ENCODE measurements around the gene RXRB.

DNA sequence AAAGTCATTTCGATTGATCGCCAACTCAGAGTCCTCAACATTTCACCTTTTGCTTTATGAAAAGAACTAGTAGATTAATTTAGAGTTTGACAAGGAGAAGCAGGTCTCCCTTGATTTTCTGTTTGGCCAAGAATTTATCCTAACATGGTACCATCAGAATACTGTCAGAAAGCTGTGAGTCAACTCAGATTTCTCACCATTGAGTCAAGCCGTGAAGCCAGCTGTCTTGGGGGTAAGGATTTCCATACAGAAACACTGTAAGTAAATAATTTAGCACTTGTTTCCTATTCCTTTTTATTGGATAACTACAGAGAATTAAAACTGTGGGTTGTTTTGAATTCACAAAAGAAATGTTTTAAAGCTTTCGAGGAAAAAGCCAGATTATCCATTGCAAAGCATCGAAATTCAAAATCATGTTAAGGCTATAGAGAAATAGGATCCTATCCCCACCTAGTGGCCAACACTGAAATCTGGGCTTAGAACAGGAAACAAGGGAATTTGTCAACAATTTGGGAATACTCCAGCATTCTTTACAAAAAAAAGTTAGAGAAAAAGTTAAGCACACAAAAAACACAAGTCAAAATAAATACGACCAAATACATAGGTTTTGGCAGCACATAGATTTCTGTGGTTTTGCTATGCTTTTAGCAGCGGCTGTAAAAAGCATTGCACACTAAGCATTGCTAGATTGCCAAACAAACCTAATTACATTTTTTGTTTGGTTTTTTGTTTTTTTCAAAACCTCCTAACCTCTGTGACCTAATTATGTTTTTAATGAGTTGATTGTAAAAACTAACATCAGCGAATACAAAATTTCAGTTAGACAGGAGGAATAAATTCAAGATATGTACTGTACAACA lies 52.4 kb downstream of the RXRB start:
- peak; percentile 82 for TF ChIP-seq CTCF (IDR thresholded peaks at IDR 0.05; ENCODE audit: low read depth, low read length)
- no peak for TF ChIP-seq EZH2phosphoT487 (IDR thresholded peaks at IDR 0.05; ENCODE audit: low read depth)
